Keratinocyte (primary cell): ENCODE results near the gene SMIM38. TPM values are rescaled to one million over a fixed set of nuclear protein-coding genes. Genes with fewer than 3 reads are reported as not detected.

Source experiments
- DNase-seq: peaks from one replicate; pipeline ENCODE4 v3.0.0-alpha.2; 2011; ENCODE audit warnings: low read depth, missing footprints, low spot score
- FAIRE-seq: peaks from 2 replicates; lab custom pipeline; 2011; peaks lifted over from hg19 to GRCh38; lab: Jason Lieb, UNC
- H2AFZ ChIP-seq: 2 replicates; pipeline ENCODE4 v1.6.0; 2012; ENCODE audit warnings: low read length, control low read depth, inconsistent platforms; ENCODE audit not compliant: control insufficient read depth
- H3K27ac ChIP-seq: 2 replicates; pipeline ENCODE4 v1.5.1; 2011; ENCODE audit warnings: low read length; ENCODE audit not compliant: control insufficient read depth, insufficient read depth
- H3K27me3 ChIP-seq: 3 replicates; pipeline ENCODE4 v1.6.0; 2011; ENCODE audit warnings: low read length; ENCODE audit not compliant: control insufficient read depth, insufficient read depth; ENCODE audit errors: extremely low read depth
- H3K36me3 ChIP-seq, 2 experiments: 2 replicates in 1 of 2; 3 replicates in 1 of 2; pipeline ENCODE4 v1.5.1; 2011; ENCODE audit warnings: low read length in 2 of 2, mild to moderate bottlenecking in 1 of 2; ENCODE audit not compliant: control insufficient read depth in 2 of 2, insufficient read depth in 2 of 2; ENCODE audit errors: extremely low read depth in 1 of 2
- H3K4me1 ChIP-seq: 3 replicates; pipeline ENCODE4 v1.5.1; 2011; ENCODE audit warnings: low read length; ENCODE audit not compliant: control insufficient read depth, insufficient read depth; ENCODE audit errors: extremely low read depth
- H3K4me2 ChIP-seq: 3 replicates; pipeline ENCODE4 v1.6.0; 2011; ENCODE audit warnings: low read depth, low read length; ENCODE audit not compliant: control insufficient read depth, insufficient read depth; ENCODE audit errors: extremely low read depth
- H3K4me3 ChIP-seq, 3 experiments: fragments of 200-600 bp in 1 of 3; sonication (generic) in 1 of 3; 2 replicates in 2 of 3; 3 replicates in 1 of 3; pipeline ENCODE4 v1.5.1; 2011 to 2016; ENCODE audit warnings: low read length in 3 of 3, mild to moderate bottlenecking in 3 of 3, control low read depth in 2 of 3, inconsistent platforms in 1 of 3, low read depth in 1 of 3, mixed read lengths in 1 of 3, mixed run types in 1 of 3, moderate library complexity in 1 of 3; ENCODE audit not compliant: control insufficient read depth in 2 of 3, insufficient read depth in 2 of 3; ENCODE audit errors: extremely low read depth in 1 of 3
- H3K79me2 ChIP-seq: 2 replicates; pipeline ENCODE4 v1.6.0; 2012; ENCODE audit warnings: low read length; ENCODE audit not compliant: control insufficient read depth, insufficient read depth
- H3K9ac ChIP-seq: 3 replicates; pipeline ENCODE4 v1.6.0; 2011; ENCODE audit warnings: low read length; ENCODE audit not compliant: control insufficient read depth, insufficient read depth; ENCODE audit errors: extremely low read depth
- H3K9me1 ChIP-seq: 3 replicates; pipeline ENCODE4 v1.6.0; 2011; ENCODE audit warnings: low read length; ENCODE audit not compliant: control insufficient read depth, insufficient read depth; ENCODE audit errors: extremely low read depth
- H3K9me3 ChIP-seq: 2 replicates; pipeline ENCODE4 v1.5.1; 2012; ENCODE audit warnings: low read depth, low read length; ENCODE audit not compliant: control insufficient read depth
- H4K20me1 ChIP-seq: 3 replicates; pipeline ENCODE4 v1.6.0; 2011; ENCODE audit warnings: low read length; ENCODE audit not compliant: control insufficient read depth, insufficient read depth; ENCODE audit errors: extremely low read depth
- EZH2 ChIP-seq: IDR thresholded peaks from one replicate; pipeline ENCODE4 v1.6.1; 2012; ENCODE audit warnings: inconsistent platforms, mild to moderate bottlenecking, low read length, moderate library complexity
- dilution Hi-C: fragments of 300-500 bp; cut with MboI; formaldehyde crosslinking; loops from one replicate; pipeline ENCODE4 v1.7.0; 2020; ENCODE audit warnings: low sequenced_read_pairs; ENCODE audit not compliant: extremely low pct_ligation_motif_present
- polyA plus RNA-seq, 5 experiments: library from polyadenylated mRNA; depleted of rRNA in 3 of 5; stranded (reverse) in 3 of 5; stranded (forward) in 1 of 5; unstranded in 1 of 5; fragments of >200 nt; gene quantifications; 1 replicate in 1 of 5; 2 replicates in 3 of 5; 3 replicates in 1 of 5; pipeline versions ENCODE4 v1.2.1 to v1.2.3, GENCODE V29; 2011 to 2012; ENCODE audit warnings: missing spikeins in 2 of 5, low read depth in 1 of 5, low replicate concordance in 1 of 5
- TF ChIP-seq, protein P1 (sequence below), 3 experiments: IDR thresholded peaks in 1 of 3; conservative IDR thresholded peaks in 1 of 3; optimal IDR thresholded peaks in 1 of 3; 2 replicates in 2 of 3; 3 replicates in 1 of 3; pipeline versions ENCODE3 to v1.5.1; 2011; ENCODE audit warnings: low read length in 3 of 3, mild to moderate bottlenecking in 3 of 3, moderate library complexity in 2 of 3, control low read depth in 1 of 3, inconsistent platforms in 1 of 3; ENCODE audit not compliant: insufficient read depth in 2 of 3; ENCODE audit errors: extremely low read depth in 1 of 3

The SMIM38 gene
- polyA plus RNA-seq, 1 donor (not counting 4 experiments of a cell fraction or from before 2014, with no cell fraction given), result not detected

DNA sequence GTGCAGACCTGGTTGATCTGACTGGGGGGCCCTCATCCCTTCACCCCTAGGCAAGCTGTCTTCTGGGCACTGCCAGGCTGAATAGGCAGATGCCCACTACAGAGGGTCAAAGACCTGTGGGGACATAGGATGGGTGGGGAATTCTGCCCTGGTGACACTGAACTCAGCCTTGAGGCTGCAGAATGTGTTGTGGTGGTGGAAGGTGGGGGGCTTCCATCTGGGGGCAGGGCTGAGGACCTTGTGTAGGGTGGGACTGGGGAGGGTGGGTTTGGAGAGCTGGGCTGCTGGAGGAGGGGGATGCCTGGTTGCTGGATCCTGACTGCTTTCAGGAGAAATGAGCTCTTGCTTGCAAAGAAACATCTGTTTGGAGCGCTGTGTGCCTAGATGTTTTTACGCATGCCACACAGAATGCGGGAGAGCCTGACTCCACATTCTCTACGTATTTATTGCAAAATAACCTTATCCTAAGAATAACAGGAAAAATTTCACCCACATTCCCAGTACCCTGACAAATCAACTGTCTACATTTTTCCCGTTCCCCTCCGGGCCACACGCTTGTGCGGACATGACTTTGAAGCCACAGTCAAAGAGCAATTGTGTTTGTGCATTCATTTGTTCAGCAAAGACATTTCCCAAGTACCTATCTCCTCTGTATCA lies 18.3 kb downstream of the SMIM38 start:
- Histone ChIP-seq H3K27me3 (peaks cover 2% of the 10 kb centered on the region), H3K36me3 (no peaks in the 10 kb centered on the region), H3K79me2 (no peaks in the 10 kb centered on the region), H3K9me3 (no peaks in the 10 kb centered on the region), H3K27ac (no peak overlapping the region), H3K9me1 (no peaks in the 10 kb centered on the region), H3K4me3 (no peak overlapping the region), H4K20me1 (no peaks in the 10 kb centered on the region), H3K9ac (no peak overlapping the region), H3K4me2 (peak overlapping the region; percentile 34), H3K4me1 (peaks cover 17% of the 10 kb centered on the region), H2AFZ (no peak overlapping the region)
- DNase-seq (peak; percentile 48), FAIRE-seq (peak; percentile 78)
- dilution Hi-C loops, result no loop called here
- TF ChIP-seq, protein P1, sequence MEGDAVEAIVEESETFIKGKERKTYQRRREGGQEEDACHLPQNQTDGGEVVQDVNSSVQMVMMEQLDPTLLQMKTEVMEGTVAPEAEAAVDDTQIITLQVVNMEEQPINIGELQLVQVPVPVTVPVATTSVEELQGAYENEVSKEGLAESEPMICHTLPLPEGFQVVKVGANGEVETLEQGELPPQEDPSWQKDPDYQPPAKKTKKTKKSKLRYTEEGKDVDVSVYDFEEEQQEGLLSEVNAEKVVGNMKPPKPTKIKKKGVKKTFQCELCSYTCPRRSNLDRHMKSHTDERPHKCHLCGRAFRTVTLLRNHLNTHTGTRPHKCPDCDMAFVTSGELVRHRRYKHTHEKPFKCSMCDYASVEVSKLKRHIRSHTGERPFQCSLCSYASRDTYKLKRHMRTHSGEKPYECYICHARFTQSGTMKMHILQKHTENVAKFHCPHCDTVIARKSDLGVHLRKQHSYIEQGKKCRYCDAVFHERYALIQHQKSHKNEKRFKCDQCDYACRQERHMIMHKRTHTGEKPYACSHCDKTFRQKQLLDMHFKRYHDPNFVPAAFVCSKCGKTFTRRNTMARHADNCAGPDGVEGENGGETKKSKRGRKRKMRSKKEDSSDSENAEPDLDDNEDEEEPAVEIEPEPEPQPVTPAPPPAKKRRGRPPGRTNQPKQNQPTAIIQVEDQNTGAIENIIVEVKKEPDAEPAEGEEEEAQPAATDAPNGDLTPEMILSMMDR (optimal IDR thresholded peaks at IDR 0.05 in 1 of 3, IDR thresholded peaks at IDR 0.05 in 1 of 3, conservative IDR thresholded peaks at IDR 0.05 in 1 of 3; ENCODE audit: extremely low read depth in 1 of 3, insufficient read depth in 2 of 3, low read length in 3 of 3), result no peak
- TF ChIP-seq EZH2, result no peak

DNA sequence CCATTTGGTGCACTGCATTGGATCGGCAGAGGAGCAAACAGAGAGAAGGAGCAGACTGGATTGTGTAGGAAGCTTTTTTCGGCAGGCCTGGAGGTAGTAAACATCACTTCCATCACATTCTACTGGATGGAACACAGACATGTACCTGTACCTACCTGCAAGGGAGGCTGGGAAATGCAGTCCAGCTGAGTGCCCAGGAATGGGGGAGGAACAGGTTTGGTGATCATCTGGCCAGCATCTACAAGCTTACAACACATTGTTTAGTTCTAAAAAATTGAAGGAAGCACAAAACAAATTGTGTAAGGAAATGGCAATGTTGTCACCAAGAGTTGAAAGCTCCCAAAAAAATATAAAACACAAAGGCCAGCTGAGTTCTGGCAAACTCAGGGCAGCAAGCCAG lies 19.1 kb downstream of the SMIM38 start:
- Histone ChIP-seq H3K4me2 (peak overlapping the region; percentile 34), H3K9me1 (no peaks in the 10 kb centered on the region), H4K20me1 (no peaks in the 10 kb centered on the region), H3K4me3 (no peak overlapping the region), H3K9ac (no peak overlapping the region), H3K27ac (no peak overlapping the region), H3K27me3 (no peaks in the 10 kb centered on the region), H2AFZ (peak overlapping the region; percentile 56), H3K79me2 (no peaks in the 10 kb centered on the region), H3K9me3 (no peaks in the 10 kb centered on the region), H3K4me1 (peaks cover 17% of the 10 kb centered on the region), H3K36me3 (no peaks in the 10 kb centered on the region)
- DNase-seq, result no peak
- dilution Hi-C loops, result no loop called here
- peak; percentile 72 for FAIRE-seq
- TF ChIP-seq, protein P1 (optimal IDR thresholded peaks at IDR 0.05 in 1 of 3, IDR thresholded peaks at IDR 0.05 in 1 of 3, conservative IDR thresholded peaks at IDR 0.05 in 1 of 3; ENCODE audit: extremely low read depth in 1 of 3, insufficient read depth in 2 of 3, low read length in 3 of 3), result no peak
- no peak for TF ChIP-seq EZH2
